ENCODE results near the gene NSD1. TPM values are rescaled to one million over a fixed set of nuclear protein-coding genes. Genes with fewer than 3 reads are reported as not detected.

The NSD1 gene
- total RNA-seq, 1 donor from 2014 or later, result 103 TPM

- H3K9me3 Mint-ChIP-seq, result no peaks in the 10 kb centered on the region
- intact Hi-C loops (cut with micrococcal nuclease), result no loop called here
- H3K27me3 Mint-ChIP-seq, result peaks cover 12% of the 10 kb centered on the region
- H3K4me3 Mint-ChIP-seq, result no peak overlapping the region
- no peak overlapping the region for H3K27ac Mint-ChIP-seq
- H3K36me3 Mint-ChIP-seq (ENCODE audit: low read depth), result no peaks in the 10 kb centered on the region
- DNase-seq, result no peak
- no peaks in the 10 kb centered on the region for H3K4me1 Mint-ChIP-seq
These were observed 40.4 kb upstream of the NSD1 start for GRCh38 chr5:177093082-177093712.

DNA sequence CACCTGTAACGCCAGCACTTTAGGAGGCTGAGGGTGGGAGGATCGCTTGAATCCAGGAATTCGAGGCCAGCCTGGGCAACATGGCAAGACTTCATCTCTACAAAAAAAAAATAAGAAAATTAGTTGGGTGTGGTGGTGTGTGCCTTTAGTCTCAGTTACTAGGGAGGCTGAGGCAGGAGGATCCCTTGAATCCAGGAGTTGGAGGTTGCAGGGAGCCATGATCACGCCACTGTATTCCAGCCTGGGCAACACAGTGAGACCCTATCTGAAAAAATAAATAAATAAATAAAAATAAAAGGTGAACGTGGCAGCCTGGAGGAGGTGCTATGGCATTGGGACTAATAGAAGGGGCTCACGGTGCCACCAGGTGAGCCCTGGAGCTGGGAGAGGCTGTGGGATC is 39.8 kb upstream of the NSD1 start:
- H3K4me3 Mint-ChIP-seq, result no peak overlapping the region
- H3K27me3 Mint-ChIP-seq, result peaks cover 6% of the 10 kb centered on the region
- no peak for DNase-seq
- intact Hi-C loops (cut with micrococcal nuclease), result no loop called here
- H3K9me3 Mint-ChIP-seq, result no peaks in the 10 kb centered on the region
- H3K27ac Mint-ChIP-seq, result no peak overlapping the region
- H3K36me3 Mint-ChIP-seq (ENCODE audit: low read depth), result no peaks in the 10 kb centered on the region
- H3K4me1 Mint-ChIP-seq, result no peaks in the 10 kb centered on the region

DNA sequence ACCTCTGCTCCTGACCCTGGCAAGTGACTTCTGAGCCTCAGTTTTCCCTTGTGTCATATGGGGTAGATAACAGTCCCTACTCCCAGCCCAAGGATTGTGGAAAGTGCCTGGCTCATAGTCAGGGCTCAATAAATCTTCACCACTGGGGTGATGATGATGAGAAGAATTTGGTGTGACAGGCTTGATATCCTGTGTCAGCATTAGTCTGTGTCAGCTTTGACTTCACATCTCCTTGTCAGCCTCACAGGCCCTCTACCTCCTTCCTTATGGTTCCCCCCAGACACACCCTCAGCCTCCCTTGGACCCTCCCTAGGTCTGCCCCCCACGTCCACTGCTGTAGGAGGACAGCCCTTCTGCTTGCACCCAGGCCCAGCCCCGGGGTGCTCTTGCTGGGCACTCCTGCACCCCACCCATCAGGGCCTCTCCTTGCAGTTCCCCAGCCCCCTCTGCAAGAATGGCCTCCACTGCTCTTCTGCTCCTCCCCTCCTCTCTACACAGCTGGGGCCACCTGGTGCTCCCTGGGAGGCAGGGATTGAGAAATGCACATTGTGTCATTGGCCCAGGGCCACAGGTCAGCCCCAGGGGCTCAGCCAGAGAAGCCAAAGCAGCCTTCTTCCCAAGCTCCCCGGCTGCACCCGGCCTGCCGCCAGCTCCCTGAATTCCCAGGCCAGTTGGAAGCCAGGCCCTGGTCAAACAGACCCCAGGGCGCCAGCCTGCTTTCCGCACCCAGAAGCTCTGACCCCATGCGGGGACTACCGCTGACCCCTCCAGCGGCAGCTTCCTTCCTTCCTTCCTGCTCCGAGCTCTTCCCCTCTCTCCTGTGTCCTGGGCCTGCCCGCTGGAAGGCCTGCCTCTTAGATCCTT is 39.1 kb upstream of the NSD1 start:
- no peaks in the 10 kb centered on the region for H3K9me3 Mint-ChIP-seq
- peaks cover 4% of the 10 kb centered on the region for H3K27me3 Mint-ChIP-seq
- H3K4me1 Mint-ChIP-seq, result no peaks in the 10 kb centered on the region
- DNase-seq, result no peak
- intact Hi-C loops (cut with micrococcal nuclease), result no loop called here
- H3K27ac Mint-ChIP-seq, result no peak overlapping the region
- no peak overlapping the region for H3K4me3 Mint-ChIP-seq
- no peaks in the 10 kb centered on the region for H3K36me3 Mint-ChIP-seq (ENCODE audit: low read depth)

GRCh38 chr5:177095088-177095669 is 38.4 kb upstream of the NSD1 start:
- DNase-seq, result no peak
- peaks cover 3% of the 10 kb centered on the region for H3K27me3 Mint-ChIP-seq
- no peaks in the 10 kb centered on the region for H3K9me3 Mint-ChIP-seq
- intact Hi-C loops (cut with micrococcal nuclease), result no loop called here
- no peak overlapping the region for H3K4me3 Mint-ChIP-seq
- no peaks in the 10 kb centered on the region for H3K4me1 Mint-ChIP-seq
- H3K36me3 Mint-ChIP-seq (ENCODE audit: low read depth), result no peaks in the 10 kb centered on the region
- no peak overlapping the region for H3K27ac Mint-ChIP-seq

DNA sequence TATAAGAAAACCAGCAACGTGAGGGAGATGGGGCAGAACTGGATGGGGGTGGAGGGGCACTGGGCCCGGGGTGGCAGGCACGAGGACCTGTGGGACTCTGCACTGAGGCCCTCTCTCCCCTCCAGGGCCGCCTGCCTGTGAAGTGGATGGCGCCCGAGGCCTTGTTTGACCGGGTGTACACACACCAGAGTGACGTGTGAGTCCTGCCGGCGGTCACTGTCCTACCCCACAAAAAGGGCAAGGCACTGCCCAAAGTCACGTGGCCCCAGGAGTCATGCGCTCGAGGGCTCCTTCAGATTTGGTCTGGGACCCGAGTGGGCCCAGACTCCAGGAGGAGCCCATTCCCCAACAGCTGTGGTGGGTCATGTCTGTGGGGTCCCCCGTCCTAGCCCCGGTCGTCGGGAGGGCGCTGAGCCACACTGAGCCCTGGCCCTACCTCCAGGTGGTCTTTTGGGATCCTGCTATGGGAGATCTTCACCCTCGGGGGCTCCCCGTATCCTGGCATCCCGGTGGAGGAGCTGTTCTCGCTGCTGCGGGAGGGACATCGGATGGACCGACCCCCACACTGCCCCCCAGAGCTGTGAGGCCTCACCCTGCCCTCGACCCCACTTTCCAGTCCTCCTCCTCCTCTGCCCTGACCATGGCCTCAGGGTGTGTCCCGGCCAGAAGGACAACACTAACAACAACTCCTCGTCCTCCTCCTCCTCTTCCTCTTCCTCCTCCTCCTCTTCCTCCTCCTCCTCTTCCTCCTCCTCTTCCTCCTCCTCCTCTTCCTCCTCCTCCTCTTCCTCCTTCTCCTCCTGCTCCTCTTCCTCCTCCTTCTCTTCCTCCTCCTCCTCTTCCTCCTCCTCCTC is 37.2 kb upstream of the NSD1 start:
- no peaks in the 10 kb centered on the region for H3K4me1 Mint-ChIP-seq
- no peak for DNase-seq
- no peaks in the 10 kb centered on the region for H3K9me3 Mint-ChIP-seq
- H3K27ac Mint-ChIP-seq, result no peak overlapping the region
- no peaks in the 10 kb centered on the region for H3K36me3 Mint-ChIP-seq (ENCODE audit: low read depth)
- H3K27me3 Mint-ChIP-seq, result peaks cover 3% of the 10 kb centered on the region
- H3K4me3 Mint-ChIP-seq, result no peak overlapping the region
- intact Hi-C loops (cut with micrococcal nuclease), result no loop called here

GRCh38 chr5:177097016-177097985 is 36.3 kb upstream of the NSD1 start:
- intact Hi-C loops (cut with micrococcal nuclease), result no loop called here
- peaks cover 3% of the 10 kb centered on the region for H3K27me3 Mint-ChIP-seq
- H3K4me3 Mint-ChIP-seq, result no peak overlapping the region
- H3K4me1 Mint-ChIP-seq, result no peaks in the 10 kb centered on the region
- H3K36me3 Mint-ChIP-seq (ENCODE audit: low read depth), result no peaks in the 10 kb centered on the region
- H3K27ac Mint-ChIP-seq, result no peak overlapping the region
- DNase-seq, result no peak
- H3K9me3 Mint-ChIP-seq, result no peaks in the 10 kb centered on the region

- intact Hi-C loops (cut with micrococcal nuclease), result no loop called here
- Mint-ChIP-seq H3K4me1 (no peaks in the 10 kb centered on the region), H3K9me3 (no peaks in the 10 kb centered on the region), H3K27ac (no peak overlapping the region), H3K36me3 (ENCODE audit: low read depth) (no peaks in the 10 kb centered on the region), H3K4me3 (no peak overlapping the region), H3K27me3 (peaks cover 3% of the 10 kb centered on the region)
- DNase-seq, result no peak
These were observed 35.5 kb upstream of the NSD1 start for GRCh38 chr5:177098120-177098469.

DNA sequence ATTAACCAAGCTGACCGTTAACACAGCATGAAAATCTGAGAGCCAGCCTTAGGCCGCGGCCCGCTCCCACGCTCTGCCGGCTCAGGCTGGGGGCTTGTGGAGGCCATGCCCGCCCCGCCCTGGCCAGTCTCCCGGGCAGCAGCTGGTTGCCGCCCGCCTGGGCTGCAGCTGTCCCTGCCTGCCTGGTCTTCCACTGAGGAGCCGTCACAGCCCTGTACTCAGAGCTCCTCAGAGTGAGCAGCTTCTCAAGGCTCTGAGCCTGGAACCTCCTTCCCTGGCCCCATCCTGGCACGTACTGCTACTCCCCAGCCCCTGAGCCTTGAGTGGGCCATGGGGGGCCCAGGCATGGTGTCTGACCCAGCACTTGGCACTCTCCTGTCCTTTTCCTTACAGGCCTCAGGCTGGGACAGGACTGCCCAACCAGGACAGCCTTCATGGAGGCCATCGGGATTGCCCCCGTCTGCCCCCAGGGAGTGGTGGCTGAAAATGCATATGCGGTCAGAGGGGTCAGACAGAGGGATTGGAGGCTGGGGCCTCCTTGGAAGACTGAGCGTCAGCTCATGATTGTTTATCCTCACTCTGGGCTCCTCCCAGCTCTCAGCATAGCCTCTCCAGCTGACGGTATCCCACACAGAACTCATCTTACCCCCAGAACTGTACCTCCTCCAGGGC is 35.0 kb upstream of the NSD1 start:
- Mint-ChIP-seq H3K27me3 (peaks cover 3% of the 10 kb centered on the region), H3K4me3 (no peak overlapping the region), H3K36me3 (ENCODE audit: low read depth) (no peaks in the 10 kb centered on the region), H3K27ac (no peak overlapping the region), H3K9me3 (no peaks in the 10 kb centered on the region), H3K4me1 (no peaks in the 10 kb centered on the region)
- DNase-seq, result no peak
- intact Hi-C loops (cut with micrococcal nuclease), result no loop called here

DNA sequence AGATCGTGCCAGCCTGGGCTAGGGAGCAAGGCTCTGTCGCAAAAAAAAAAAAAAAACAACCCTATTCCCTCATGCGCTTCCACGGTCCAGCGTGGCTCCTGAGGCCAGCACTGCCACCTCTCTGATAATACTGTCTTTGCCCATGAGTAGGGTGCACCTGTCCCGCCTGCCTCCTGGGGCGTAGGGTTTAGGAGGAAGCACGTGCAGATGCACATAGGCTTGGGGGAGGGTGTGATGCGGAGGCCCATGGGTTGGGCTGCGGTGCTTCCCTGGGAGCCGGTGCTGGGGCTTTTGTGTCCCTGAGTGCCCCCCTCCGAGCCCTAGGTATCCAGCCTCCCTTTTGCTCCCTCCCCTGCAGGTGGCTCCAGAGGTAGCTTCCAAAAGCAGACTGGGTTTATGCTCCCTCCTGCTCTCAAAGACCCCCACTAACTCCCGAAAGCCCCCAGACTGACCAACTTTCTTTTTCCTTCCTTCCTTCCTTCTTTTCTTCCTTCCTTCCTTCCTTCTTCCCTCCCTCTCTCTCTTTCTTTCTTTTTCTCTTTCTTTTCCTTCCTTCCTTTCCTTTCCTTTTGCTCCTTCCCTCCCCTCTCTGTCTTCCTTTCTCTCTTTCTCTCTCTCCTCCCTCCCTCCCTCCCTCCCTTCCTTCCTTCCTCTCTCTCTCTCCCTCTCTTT is 34.0 kb upstream of the NSD1 start:
- Mint-ChIP-seq H3K27ac (no peak overlapping the region), H3K4me3 (no peak overlapping the region), H3K4me1 (no peaks in the 10 kb centered on the region), H3K9me3 (no peaks in the 10 kb centered on the region), H3K36me3 (ENCODE audit: low read depth) (no peaks in the 10 kb centered on the region), H3K27me3 (peaks cover 6% of the 10 kb centered on the region)
- intact Hi-C loops (cut with micrococcal nuclease), result no loop called here
- no peak for DNase-seq

- intact Hi-C loops (cut with micrococcal nuclease), result no loop called here
- DNase-seq, result no peak
- no peaks in the 10 kb centered on the region for H3K36me3 Mint-ChIP-seq (ENCODE audit: low read depth)
- no peaks in the 10 kb centered on the region for H3K4me1 Mint-ChIP-seq
- no peak overlapping the region for H3K4me3 Mint-ChIP-seq
- no peaks in the 10 kb centered on the region for H3K9me3 Mint-ChIP-seq
- H3K27me3 Mint-ChIP-seq, result peaks cover 6% of the 10 kb centered on the region
- H3K27ac Mint-ChIP-seq, result no peak overlapping the region
These were observed 32.9 kb upstream of the NSD1 start for GRCh38 chr5:177100714-177101121.

- H3K27ac Mint-ChIP-seq, result no peak overlapping the region
- peaks cover 6% of the 10 kb centered on the region for H3K27me3 Mint-ChIP-seq
- intact Hi-C loops (cut with micrococcal nuclease), result no loop called here
- H3K36me3 Mint-ChIP-seq (ENCODE audit: low read depth), result no peaks in the 10 kb centered on the region
- no peaks in the 10 kb centered on the region for H3K9me3 Mint-ChIP-seq
- no peak for DNase-seq
- H3K4me3 Mint-ChIP-seq, result no peak overlapping the region
- no peaks in the 10 kb centered on the region for H3K4me1 Mint-ChIP-seq
These were observed 29.9 kb upstream of the NSD1 start for GRCh38 chr5:177103523-177104253.

All from activated CD4-positive, alpha-beta T cell treated with anti-CD3 and anti-CD28 coated beads, Interleukin-2, amount 10 ng/mL, durations not matched to agents 24 days and 14 days (primary cell).